GM18909 (cell line): ENCODE measurements around the gene TCEAL6.
A peak's percentile ranks its signal among the peaks of the same experiment; 100 is the strongest.
"Not testable (repeated sequence)": the region's sequence is repeated elsewhere in the genome, so short reads cannot be mapped to it uniquely, and the experiment has no call there.

Experiments
- ATAC-seq: cut with Tn5 transposase; IDR thresholded peaks from one replicate; pipeline ENCODE4 v1.9.1; 2021; ENCODE audit warnings: mild to moderate bottlenecking; ENCODE audit not compliant: unreplicated experiment, poor library complexity

The TCEAL6 gene

GRCh38 chrX:102142274-102142673 is at the start of gene TCEAL6:
Gene TCEAL6 (minus strand): TSS chrX:102142481.
- ATAC-seq = not testable (repeated sequence)

- no peak for ATAC-seq
Observed at GRCh38 chrX:102185967-102186720, 43.9 kb upstream of the TCEAL6 start.

- peak; percentile 97 for ATAC-seq
Observed at GRCh38 chrX:102155806-102156179, 13.5 kb upstream of the TCEAL6 start, which contains the start of gene BEX5. Gene BEX5 (minus strand): TSS chrX:102155977. CDS start chrX:102154265, 1,712 bp downstream.

GRCh38 chrX:102154900-102155805 is 12.9 kb upstream of the TCEAL6 start:
- peak; percentile 32 for ATAC-seq

- no peak for ATAC-seq
Observed at GRCh38 chrX:102154218-102154860, 12.1 kb upstream of the TCEAL6 start.

- not testable (repeated sequence) for ATAC-seq
Observed at GRCh38 chrX:102141631-102142030, 650 bp downstream of the TCEAL6 start.

- not testable (repeated sequence) for ATAC-seq
Observed at GRCh38 chrX:102140876-102141275, 1.4 kb downstream of the TCEAL6 start.

- ATAC-seq = no peak
Observed at GRCh38 chrX:102138064-102138463, 4.2 kb downstream of the TCEAL6 start.

- no peak for ATAC-seq
Observed at GRCh38 chrX:102129473-102129872, 12.8 kb downstream of the TCEAL6 start.

GRCh38 chrX:102126863-102127262 is 15.4 kb downstream of the TCEAL6 start:
- no peak for ATAC-seq

GRCh38 chrX:102126080-102126818 is 16.0 kb downstream of the TCEAL6 start:
- ATAC-seq = not testable (repeated sequence)

GRCh38 chrX:102125436-102125835 is 16.8 kb downstream of the TCEAL6 start, which contains the start of gene TCEAL2:
Gene TCEAL2 (plus strand): TSS chrX:102125679. CDS start chrX:102126831, 1,152 bp downstream.
- not testable (repeated sequence) for ATAC-seq

GRCh38 chrX:102125014-102125413 is 17.3 kb downstream of the TCEAL6 start:
- not testable (repeated sequence) for ATAC-seq

- ATAC-seq = no peak
Observed at GRCh38 chrX:102115748-102116147, 26.5 kb downstream of the TCEAL6 start.

- ATAC-seq = no peak
Observed at GRCh38 chrX:102113367-102113766, 28.9 kb downstream of the TCEAL6 start.
